ENCODE results near the gene RPL15. TPM values are rescaled to one million over a fixed set of nuclear protein-coding genes. Genes with fewer than 3 reads are reported as not detected.

Gene RPL15
- total RNA-seq (2021; fragmentation: NEBNext Ultra II Directional; extraction: Animal tissue kit (Norgen Biotek cat#: 25700)) (2,767 and 2,819 TPM in 2 replicates), polyA plus RNA-seq (2011; rRNA removed) (6,473 and 6,491 TPM in 2 replicates), polyA minus RNA-seq (2011; rRNA and poly(A)+ RNA removed) (1,830 and 1,953 TPM in 2 replicates)
- 6,660 TPM for polyA plus RNA-seq (2011; cell fraction: cytosol; rRNA removed)
- 3,832 TPM for polyA plus RNA-seq (2011; cell fraction: nucleus; rRNA removed)
- 3,531 to 4,386 TPM (median 4,298 TPM) in 4 replicates for polyA plus RNA-seq (2012, experiment 1 of 2)
- polyA plus RNA-seq (2012, experiment 2 of 2) = 9,956 TPM
- polyA plus RNA-seq (2013, experiment 1 of 2) = 2,824 TPM
- polyA plus RNA-seq (2013, experiment 2 of 2) = 2,851 TPM
- 1,561 TPM for polyA minus RNA-seq (2011; cell fraction: cytosol; rRNA and poly(A)+ RNA removed)
- 1,070 TPM for polyA minus RNA-seq (2011; cell fraction: nucleus; rRNA and poly(A)+ RNA removed)
- long read RNA-seq, experiment 1, transcript RPL15-202 (3 exons, 820 nt) = major isoform, 857 of 2,103 reads
- long read RNA-seq, experiment 1, transcript RPL15-201 (4 exons, 2,730 nt) = minor isoform, 610 of 2,103 reads
- long read RNA-seq, experiment 1, transcript RPL15-208 (4 exons, 1,063 nt) = minor isoform, 174 of 2,103 reads
- long read RNA-seq, experiment 1, transcript RPL15-215 (4 exons, 824 nt) = minor isoform, 66 of 2,103 reads
- long read RNA-seq, experiment 1, partial matches to known transcripts = 147 of 2,103 reads
- long read RNA-seq, experiment 1, other reads (novel, unspliced or antisense) = 184 of 2,103 reads
- long read RNA-seq, experiment 2, transcript RPL15-202 (3 exons, 820 nt) = minor isoform, 35 of 1,515 reads
- long read RNA-seq, experiment 2, transcript RPL15-215 (4 exons, 824 nt) = minor isoform, 148 of 1,515 reads
- long read RNA-seq, experiment 2, transcript RPL15-201 (4 exons, 2,730 nt) = major isoform, 1,092 of 1,515 reads
- long read RNA-seq, experiment 2, transcript RPL15-208 (4 exons, 1,063 nt) = minor isoform, 128 of 1,515 reads
- long read RNA-seq, experiment 2, partial matches to known transcripts = 64 of 1,515 reads
- long read RNA-seq, experiment 2, other reads (novel, unspliced or antisense) = 21 of 1,515 reads

GRCh38 chr3:23916886-23917678 lies at the start of gene RPL15, which contains the start of gene NKIRAS1:
Gene RPL15 (plus strand): TSS chr3:23917132. CDS start chr3:23917860, 728 bp downstream.
Gene NKIRAS1 (minus strand): TSS chr3:23916990. CDS start chr3:23910904, 6,086 bp downstream.
- Histone ChIP-seq H3K79me2 (ENCODE audit: control insufficient read depth in 1 of 2, insufficient read depth in 2 of 2, low read length in 2 of 2) (peaks cover 0 to 56% of the 10 kb centered on the region in 2 experiments; a peak in 3 of 4 replicates), H2BK20ac (ENCODE audit: low read length) (no peak within 1 kb of the TSS), H3K23me2 (ENCODE audit: low read depth, low read length) (peaks cover 17% of the 10 kb centered on the region), H2AK5ac (ENCODE audit: low read depth, low read length) (peak within 1 kb of the TSS; percentile 87), H2BK120ac (replicated peaks; ENCODE audit: low read depth, low read length) (peak within 1 kb of the TSS; percentile 40), H3K4me3 (ENCODE audit: extremely low read depth in 1 of 4, insufficient read depth in 2 of 4, low read depth in 3 of 4, low read length in 4 of 4) (peak within 1 kb of the TSS; percentile 86 to 99 (median 92)), H2BK15ac (ENCODE audit: low read length) (no peak within 1 kb of the TSS), H3K27ac (ENCODE audit: low read depth, low read length) (peak within 1 kb of the TSS; percentile 96), H3K4ac (replicated peaks; ENCODE audit: insufficient read length, low read depth, low read length) (peak within 1 kb of the TSS; percentile 99), H3K23ac (ENCODE audit: insufficient read length) (no peak within 1 kb of the TSS), H2BK12ac (ENCODE audit: low read depth, low read length) (0 out of 2 replicates have a peak within 1 kb of the TSS, but pooled peaks have one; percentile 29), H3K27me3 (replicated peaks in 1 of 4; ENCODE audit: control insufficient read depth in 3 of 4, extremely low read depth in 1 of 4, insufficient read depth in 3 of 4, low read length in 3 of 4) (no peaks in the 10 kb centered on the region; a peak in 1 of 7 replicates), H4K91ac (replicated peaks; ENCODE audit: insufficient read length, low read length) (peak within 1 kb of the TSS; percentile 96), H3K9me3 (ENCODE audit: insufficient read depth in 2 of 2, low read depth in 1 of 2, low read length in 1 of 2) (no peaks in the 10 kb centered on the region), H3K14ac (ENCODE audit: insufficient read length) (peak within 1 kb of the TSS; percentile 88), H3K4me1 (replicated peaks in 1 of 4; ENCODE audit: control insufficient read depth in 3 of 4, insufficient read depth in 4 of 4, low read length in 3 of 4) (peaks cover 5 to 8% (median 6%) of the 10 kb centered on the region in 4 experiments; a peak in 5 of 7 replicates), H3K36me3 (ENCODE audit: control insufficient read depth in 2 of 4, insufficient read depth in 4 of 4, low read length in 3 of 4) (peaks cover 15 to 36% (median 22%) of the 10 kb centered on the region in 4 experiments), H3K79me1 (ENCODE audit: low read depth, low read length) (no peaks in the 10 kb centered on the region), H4K8ac (ENCODE audit: extremely low read depth, insufficient read depth, low read length) (peak within 1 kb of the TSS; percentile 100), H2AFZ (ENCODE audit: low read length) (no peak within 1 kb of the TSS; the same call in 1 of the 2 replicates), H4K20me1 (replicated peaks in 1 of 2; ENCODE audit: control insufficient read depth in 1 of 2, insufficient read depth in 2 of 2, low read length in 2 of 2) (peaks cover 9 to 14% of the 10 kb centered on the region in 2 experiments), H3K18ac (ENCODE audit: extremely low read depth, low read length) (peak within 1 kb of the TSS; percentile 89), H3K56ac (replicated peaks; ENCODE audit: insufficient read length, low read depth, low read length) (peak within 1 kb of the TSS; percentile 85), H3K4me2 (ENCODE audit: insufficient read depth in 1 of 2, low read depth in 2 of 2, low read length in 2 of 2) (peak within 1 kb of the TSS; percentile 93 to 98), H4K5ac (ENCODE audit: insufficient read length, low read depth, low read length) (peak within 1 kb of the TSS; percentile 96), H2BK5ac (ENCODE audit: low read depth, low read length) (peak within 1 kb of the TSS; percentile 97), H3K9ac (replicated peaks in 1 of 4; ENCODE audit: extremely low read depth in 1 of 4, low read depth in 3 of 4, low read length in 3 of 4) (peak within 1 kb of the TSS; percentile 95 to 99 (median 98))
- peak; percentile 92 to 93 for DNase-seq (ENCODE audit: low read depth in 1 of 2, low spot score in 2 of 2)
- ChIA-PET POLR2A (ENCODE audit: partially characterized antibody) (interaction anchor here (0.6 to 11.5 kb wide), 88 partner anchors 8 to 791 kb away, joined by 3 to 363 read pairs (median 4); partner anchors contain the start of gene NR1D2), CTCF (ENCODE audit: partially characterized antibody) (interaction anchor here (0.9 to 3.5 kb wide), 9 partner anchors 10 to 85 kb away, joined by 3 to 21 read pairs (median 4); no protein-coding TSS in a partner anchor)
- WGBS, 2 experiments (ENCODE audit: extremely low coverage in 1 of 2, insufficient coverage in 1 of 2, insufficient read length in 1 of 2, insufficient replicate concordance in 2 of 2, low coverage in 1 of 2, low lambda C conversion rate in 2 of 2, missing lambda C conversion rate in 1 of 2) = 1% methylated on average over 56 of the region's 64 CpGs; no CpG with 5 or more reads in 1 of the 2 experiments
- peak; percentile 55 for FAIRE-seq
- peak; percentile 46; the same call in 1 of the 2 replicates for TF ChIP-seq BRCA1 (IDR thresholded peaks at IDR 0.05; ENCODE audit: low read depth, low read length)
- peak; percentile 51 for TF ChIP-seq E2F6 (IDR thresholded peaks at IDR 0.05)
- no peak for TF ChIP-seq SP2 (IDR thresholded peaks at IDR 0.05; ENCODE audit: low read length)
- no peak for TF ChIP-seq POU5F1 (IDR thresholded peaks at IDR 0.05; ENCODE audit: low read depth, low read length)
- TF ChIP-seq CTBP2 (IDR thresholded peaks at IDR 0.05; ENCODE audit: borderline replicate concordance, insufficient read depth, insufficient read length, low read length) = peak; percentile 36

Data from H1 (cell line).